Measurements from ENCODE around the gene APOBEC3H. TPM values are rescaled to one million over a fixed set of nuclear protein-coding genes. Genes with fewer than 3 reads are reported as not detected.

The APOBEC3H gene
- total and polyA plus RNA-seq, 2 donors (not counting 3 experiments of a cell fraction or from before 2014, with no cell fraction given) = not detected

- Histone ChIP-seq H3K9me1 (replicated peaks; ENCODE audit: control insufficient read depth, extremely low read depth, insufficient read depth, low read length) (no peaks in the 10 kb centered on the region), H3K9ac (replicated peaks; ENCODE audit: extremely low read depth, insufficient read depth, low read length) (no peak overlapping the region), H3K27me3 (ENCODE audit: control insufficient read depth in 2 of 2, insufficient read depth in 2 of 2, low read length in 2 of 2) (no peaks in the 10 kb centered on the region), H2AFZ (ENCODE audit: low read depth, low read length) (no peak overlapping the region), H3K27ac (ENCODE audit: insufficient read depth, low read depth, low read length) (no peak overlapping the region), H3K4me2 (ENCODE audit: insufficient read depth, low read length) (no peak overlapping the region), H4K20me1 (replicated peaks; ENCODE audit: control insufficient read depth, extremely low read depth, insufficient read depth, low read length) (no peaks in the 10 kb centered on the region), H3K4me1 (ENCODE audit: control insufficient read depth, extremely low read depth, insufficient read depth, low read length) (no peaks in the 10 kb centered on the region), H3K4me3 (replicated peaks in 1 of 3; ENCODE audit: insufficient read depth in 1 of 3, low read depth in 1 of 3, low read length in 3 of 3) (no peak overlapping the region), H3K79me2 (ENCODE audit: control insufficient read depth, insufficient read depth, low read length) (no peaks in the 10 kb centered on the region), H3K36me3 (ENCODE audit: control insufficient read depth in 2 of 2, extremely low read depth in 1 of 2, insufficient read depth in 2 of 2, low read length in 2 of 2) (no peaks in the 10 kb centered on the region), H3K9me3 (replicated peaks; ENCODE audit: control insufficient read depth, insufficient read depth, low read length) (no peaks in the 10 kb centered on the region)
- POLR2A ChIA-PET = interaction anchor here (0.5 kb wide), 1 partner anchor 1544 kb away, joined by 3 read pairs; no protein-coding TSS in a partner anchor
- CTCF ChIA-PET = interaction anchor here (1.9 kb wide), 1 partner anchor 312 kb away, joined by 4 read pairs; no protein-coding TSS in a partner anchor
- intact Hi-C loops (cut with micrococcal nuclease) = no loop called here
- BruUV-seq (replicated peaks) = no TSS peak
- dilution Hi-C loops (cut with MboI; ENCODE audit: extremely low pct_ligation_motif_present, low sequenced_read_pairs) = no loop called here
- no peak for TF ChIP-seq MAX (IDR thresholded peaks at IDR 0.05; ENCODE audit: insufficient read depth, insufficient read length)
- no peak for TF ChIP-seq POLR2A (IDR thresholded peaks at IDR 0.05; ENCODE audit: low read depth, low read length)
- TF ChIP-seq CTCF (IDR thresholded peaks at IDR 0.05; ENCODE audit: extremely low read depth in 1 of 2, insufficient read depth in 1 of 2, low read depth in 1 of 2, low read length in 2 of 2) = no peak
- TF ChIP-seq POLR2AphosphoS5 (IDR thresholded peaks at IDR 0.05; ENCODE audit: insufficient read depth, low read depth, low read length) = no peak
- no peak for TF ChIP-seq EZH2 (IDR thresholded peaks at IDR 0.05; ENCODE audit: borderline replicate concordance, low read depth, low read length, severe bottlenecking)
- TF ChIP-seq MYC (IDR thresholded peaks at IDR 0.05; ENCODE audit: low read depth, low read length) = no peak
- no peak for TF ChIP-seq GATA2 (IDR thresholded peaks at IDR 0.05; ENCODE audit: insufficient read depth, insufficient read length, low read depth, low read length)
- no peak for TF ChIP-seq FOS (IDR thresholded peaks at IDR 0.05; ENCODE audit: borderline replicate concordance, insufficient read depth, low read length)
- TF ChIP-seq JUN (IDR thresholded peaks at IDR 0.05; ENCODE audit: borderline replicate concordance, insufficient read depth, insufficient read length, low read depth) = no peak
- FAIRE-seq = no peak
- DNase-seq (ENCODE audit: low read depth, low spot score) = no peak
Measured at GRCh38 chr22:39081016-39081415, 16.0 kb upstream of the APOBEC3H start.
